GM12872 (cell line): ENCODE data around the gene CELA2B.

Experiments
- TF ChIP-seq, protein P1 (sequence below): IDR thresholded peaks from 3 replicates; pipeline ENCODE4 v1.5.1; 2011; ENCODE audit warnings: low read depth, mild to moderate bottlenecking, low read length, moderate library complexity; ENCODE audit not compliant: insufficient read depth

Gene CELA2B

DNA sequence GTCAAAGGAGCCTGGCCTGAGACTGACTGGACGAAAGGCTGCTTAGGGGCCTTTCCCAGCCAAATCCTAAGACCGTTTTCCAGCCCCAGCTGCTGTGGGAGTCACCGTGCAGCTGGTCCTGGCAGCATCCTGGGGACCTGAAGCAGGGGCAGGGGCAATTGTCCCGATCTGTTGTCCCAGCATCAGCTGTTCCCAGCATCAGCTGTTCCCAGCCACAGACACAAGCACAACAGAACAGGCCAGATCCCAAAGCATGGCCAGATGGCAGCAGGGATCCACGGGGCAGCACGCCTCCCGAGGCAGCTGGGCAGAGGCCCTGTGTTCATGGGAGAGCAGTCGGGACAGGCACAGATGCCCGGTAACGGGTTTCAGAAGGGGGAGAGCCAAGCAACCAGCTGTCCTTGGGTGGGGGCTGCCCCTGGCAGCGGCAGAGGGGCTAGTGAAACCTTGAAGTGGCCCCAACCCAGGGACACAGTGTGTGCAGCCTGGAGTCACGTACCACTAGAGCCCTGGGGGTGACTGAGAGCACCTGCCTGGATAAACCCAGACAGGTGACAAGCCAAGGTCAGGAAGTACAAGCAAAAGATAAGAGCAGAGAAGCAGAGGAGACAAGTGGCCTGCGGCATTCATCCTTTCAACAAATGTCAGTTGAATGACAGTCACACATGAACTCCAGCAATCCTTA is 13.3 kb downstream of the CELA2B start:
- TF ChIP-seq, protein P1, sequence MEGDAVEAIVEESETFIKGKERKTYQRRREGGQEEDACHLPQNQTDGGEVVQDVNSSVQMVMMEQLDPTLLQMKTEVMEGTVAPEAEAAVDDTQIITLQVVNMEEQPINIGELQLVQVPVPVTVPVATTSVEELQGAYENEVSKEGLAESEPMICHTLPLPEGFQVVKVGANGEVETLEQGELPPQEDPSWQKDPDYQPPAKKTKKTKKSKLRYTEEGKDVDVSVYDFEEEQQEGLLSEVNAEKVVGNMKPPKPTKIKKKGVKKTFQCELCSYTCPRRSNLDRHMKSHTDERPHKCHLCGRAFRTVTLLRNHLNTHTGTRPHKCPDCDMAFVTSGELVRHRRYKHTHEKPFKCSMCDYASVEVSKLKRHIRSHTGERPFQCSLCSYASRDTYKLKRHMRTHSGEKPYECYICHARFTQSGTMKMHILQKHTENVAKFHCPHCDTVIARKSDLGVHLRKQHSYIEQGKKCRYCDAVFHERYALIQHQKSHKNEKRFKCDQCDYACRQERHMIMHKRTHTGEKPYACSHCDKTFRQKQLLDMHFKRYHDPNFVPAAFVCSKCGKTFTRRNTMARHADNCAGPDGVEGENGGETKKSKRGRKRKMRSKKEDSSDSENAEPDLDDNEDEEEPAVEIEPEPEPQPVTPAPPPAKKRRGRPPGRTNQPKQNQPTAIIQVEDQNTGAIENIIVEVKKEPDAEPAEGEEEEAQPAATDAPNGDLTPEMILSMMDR, result no peak

DNA sequence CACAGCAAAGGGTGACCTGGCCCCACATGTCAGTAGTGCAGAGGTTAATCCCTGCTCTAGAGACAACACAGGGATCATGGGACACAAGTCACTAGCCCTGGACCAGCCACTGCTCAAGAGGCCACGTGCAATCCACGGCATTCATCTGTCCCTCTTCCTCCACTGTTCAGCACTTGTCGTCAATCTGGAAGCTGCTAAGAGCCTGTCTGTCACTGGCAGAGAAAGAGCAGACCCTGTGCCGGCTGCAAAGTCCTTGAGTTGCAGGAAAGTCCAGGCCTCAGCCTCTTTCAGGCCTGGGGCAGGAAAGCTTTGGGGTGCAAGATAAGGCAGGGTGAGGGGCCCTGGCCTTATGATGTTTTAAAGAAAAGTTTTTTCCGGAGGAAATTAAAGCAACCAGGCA is 16.7 kb downstream of the CELA2B start:
- TF ChIP-seq, protein P1, result no peak

DNA sequence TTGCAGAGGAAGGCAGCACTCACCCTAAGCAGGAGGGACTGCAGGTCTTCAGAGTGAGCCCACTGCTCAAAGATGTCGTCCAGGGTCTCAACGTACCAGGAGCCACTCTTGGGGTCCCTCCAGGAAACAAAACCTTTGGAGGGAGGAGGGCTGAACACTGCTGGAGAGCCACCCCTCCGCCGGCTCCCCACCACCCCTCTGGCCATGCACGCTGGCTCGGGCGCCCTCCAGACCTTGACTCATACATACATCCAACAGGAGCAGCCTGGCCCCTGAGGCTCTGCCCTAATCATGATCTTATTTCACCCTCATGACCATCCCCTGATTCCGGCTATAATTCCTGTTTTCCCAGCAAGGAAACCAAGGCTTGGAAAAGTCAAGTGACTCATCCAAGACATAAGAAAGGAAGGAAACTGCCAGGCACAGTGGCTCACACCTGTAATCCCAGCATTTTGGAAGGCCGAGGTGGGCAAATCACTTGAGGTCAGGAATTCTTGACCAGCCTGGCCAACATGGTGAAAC is 18.0 kb downstream of the CELA2B start:
- TF ChIP-seq, protein P1, result no peak

DNA sequence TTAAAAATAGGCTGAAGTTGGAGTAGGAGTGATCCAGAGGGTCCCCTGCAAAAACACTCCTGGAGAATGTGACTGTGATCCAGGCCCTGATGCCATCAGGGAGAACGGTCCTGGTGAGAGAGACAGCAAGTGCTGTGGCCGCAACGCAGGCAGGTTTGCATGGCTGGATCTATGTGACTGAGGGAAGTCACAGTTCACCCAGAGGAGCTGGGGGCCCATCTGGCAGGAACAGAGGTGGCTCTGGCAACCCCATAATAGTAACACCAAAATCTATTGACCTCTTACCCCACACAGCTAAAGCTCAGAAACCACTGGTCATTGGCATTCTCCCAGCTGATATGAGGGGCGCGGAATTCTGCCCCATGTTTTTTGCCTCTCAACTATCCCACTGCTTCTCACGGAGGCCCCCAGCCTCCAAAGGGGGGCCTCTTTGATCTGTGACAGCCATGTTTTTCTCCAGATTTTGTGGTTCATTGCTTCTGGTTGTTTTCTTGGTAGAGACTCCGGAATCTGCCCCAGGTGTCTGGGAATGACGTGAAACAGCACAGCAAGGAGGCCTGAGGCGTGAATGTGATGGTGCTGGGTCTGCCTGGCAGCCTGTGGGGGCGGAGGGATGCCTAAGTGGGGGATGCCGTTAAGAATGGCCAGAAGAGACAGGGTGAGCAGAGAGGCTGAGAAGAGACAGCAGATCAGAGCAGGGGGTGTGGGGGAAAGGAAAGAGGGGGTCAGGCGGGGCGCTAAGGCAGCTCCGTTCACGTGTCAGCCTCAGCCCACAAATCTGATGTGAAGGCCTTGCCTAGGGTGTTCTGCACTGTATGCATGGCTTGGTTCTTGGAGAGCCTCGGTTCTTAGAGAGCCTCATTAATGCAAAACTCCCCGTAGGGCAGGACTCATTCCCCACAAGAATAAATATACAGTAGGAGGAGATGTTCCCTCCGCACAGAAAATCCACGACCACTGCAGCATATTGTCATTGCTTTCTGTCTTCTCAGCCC is 24.6 kb downstream of the CELA2B start:
- TF ChIP-seq, protein P1, result no peak

DNA sequence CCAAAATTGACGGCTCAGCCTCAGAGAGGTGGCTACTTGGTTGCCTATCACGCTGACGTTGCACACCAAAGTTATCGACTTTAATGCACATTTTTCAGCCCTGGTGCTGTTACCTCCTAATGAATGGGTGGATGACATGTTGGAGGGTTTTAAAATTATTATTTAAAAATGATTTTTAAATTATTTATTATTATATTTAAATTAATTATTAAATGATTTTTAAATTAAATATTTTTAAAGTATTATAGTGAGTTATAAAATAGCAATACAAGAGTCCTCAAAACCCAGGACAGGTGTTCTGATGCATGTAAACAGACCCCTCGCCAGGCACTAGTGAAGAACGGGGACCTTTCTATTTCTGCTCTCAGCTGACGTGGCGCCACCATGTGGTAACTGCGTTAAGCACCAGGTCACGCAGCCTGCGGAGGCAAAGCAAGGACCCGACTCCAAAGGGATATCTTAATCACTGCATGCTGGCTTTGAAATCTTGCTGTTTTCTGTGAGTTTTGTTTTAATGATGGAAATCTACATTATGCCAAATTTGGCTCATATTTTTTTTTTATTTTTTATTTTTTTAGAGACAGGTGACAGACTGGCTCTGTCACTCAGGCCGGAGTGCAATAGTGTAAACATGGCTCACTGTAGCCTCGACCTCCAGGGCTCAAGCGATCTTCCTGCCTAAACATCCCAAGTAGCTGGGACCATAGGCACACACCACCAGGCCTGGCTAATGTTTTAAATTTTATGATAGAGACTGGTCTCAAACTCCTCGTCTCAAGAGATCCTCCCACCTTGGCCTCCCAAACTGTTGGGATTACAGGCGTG is 25.5 kb downstream of the CELA2B start:
- TF ChIP-seq, protein P1, result peak; percentile 79

DNA sequence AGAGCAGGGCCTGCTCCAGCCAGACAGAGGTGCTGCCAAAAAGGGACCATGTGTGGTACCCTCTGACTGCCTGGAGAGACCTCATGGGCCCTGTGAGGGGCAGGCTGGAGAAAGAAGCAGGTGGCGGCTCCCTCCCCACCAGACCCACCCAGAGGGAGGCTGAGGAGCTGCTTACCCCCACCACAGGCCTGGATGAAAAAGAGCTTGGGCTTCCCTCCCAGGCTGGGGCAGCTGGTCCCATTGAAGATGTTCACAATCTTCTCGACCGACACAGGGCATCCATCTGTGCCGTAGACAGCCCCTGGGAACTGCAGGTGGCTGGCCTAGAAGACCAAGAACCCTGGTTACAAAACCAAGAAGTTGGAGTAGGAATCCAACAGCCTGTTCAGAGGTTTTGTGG is 28.5 kb downstream of the CELA2B start:
- TF ChIP-seq, protein P1, result no peak
